ENCODE data around the gene OGDH.

The OGDH gene

DNA sequence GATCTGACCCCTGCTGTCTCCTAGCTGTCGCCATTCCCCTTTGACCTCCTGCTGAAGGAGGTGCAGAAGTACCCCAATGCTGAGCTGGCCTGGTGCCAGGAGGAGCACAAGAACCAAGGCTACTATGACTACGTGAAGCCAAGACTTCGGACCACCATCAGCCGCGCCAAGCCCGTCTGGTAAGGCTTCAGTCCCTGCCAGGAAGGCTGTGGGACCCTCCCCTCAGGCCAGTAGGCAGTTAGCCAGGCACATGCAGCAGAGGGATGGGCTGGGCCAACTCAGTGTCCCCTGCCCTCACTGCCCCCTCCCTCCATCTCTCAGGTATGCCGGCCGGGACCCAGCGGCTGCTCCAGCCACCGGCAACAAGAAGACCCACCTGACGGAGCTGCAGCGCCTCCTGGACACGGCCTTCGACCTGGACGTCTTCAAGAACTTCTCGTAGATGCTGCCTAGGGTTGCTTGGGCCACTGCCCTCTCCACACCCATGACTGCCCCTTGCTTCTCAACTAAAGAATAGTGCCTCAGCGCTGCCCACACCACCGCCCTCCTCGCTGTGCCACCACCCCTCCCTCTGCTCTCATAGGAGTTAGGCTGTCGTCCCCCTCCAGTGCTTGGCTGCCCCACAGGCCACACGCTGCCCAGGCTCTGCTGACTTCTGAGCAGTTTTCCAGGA lies 101.3 kb downstream of the OGDH start:
- Histone ChIP-seq H3K4me3 (ENCODE audit: severe bottlenecking) (no peak overlapping the region), H3K4me1 (ENCODE audit: insufficient read depth, poor library complexity, severe bottlenecking) (peaks cover 7% of the 10 kb centered on the region), H3K27me3 (ENCODE audit: insufficient read depth, poor library complexity, severe bottlenecking) (no peaks in the 10 kb centered on the region), H3K9me3 (ENCODE audit: severe bottlenecking) (no peaks in the 10 kb centered on the region), H3K27ac (ENCODE audit: poor library complexity, severe bottlenecking) (no peak overlapping the region), H3K36me3 (ENCODE audit: low read depth) (peaks cover 24% of the 10 kb centered on the region)
- TF ChIP-seq, protein P1, sequence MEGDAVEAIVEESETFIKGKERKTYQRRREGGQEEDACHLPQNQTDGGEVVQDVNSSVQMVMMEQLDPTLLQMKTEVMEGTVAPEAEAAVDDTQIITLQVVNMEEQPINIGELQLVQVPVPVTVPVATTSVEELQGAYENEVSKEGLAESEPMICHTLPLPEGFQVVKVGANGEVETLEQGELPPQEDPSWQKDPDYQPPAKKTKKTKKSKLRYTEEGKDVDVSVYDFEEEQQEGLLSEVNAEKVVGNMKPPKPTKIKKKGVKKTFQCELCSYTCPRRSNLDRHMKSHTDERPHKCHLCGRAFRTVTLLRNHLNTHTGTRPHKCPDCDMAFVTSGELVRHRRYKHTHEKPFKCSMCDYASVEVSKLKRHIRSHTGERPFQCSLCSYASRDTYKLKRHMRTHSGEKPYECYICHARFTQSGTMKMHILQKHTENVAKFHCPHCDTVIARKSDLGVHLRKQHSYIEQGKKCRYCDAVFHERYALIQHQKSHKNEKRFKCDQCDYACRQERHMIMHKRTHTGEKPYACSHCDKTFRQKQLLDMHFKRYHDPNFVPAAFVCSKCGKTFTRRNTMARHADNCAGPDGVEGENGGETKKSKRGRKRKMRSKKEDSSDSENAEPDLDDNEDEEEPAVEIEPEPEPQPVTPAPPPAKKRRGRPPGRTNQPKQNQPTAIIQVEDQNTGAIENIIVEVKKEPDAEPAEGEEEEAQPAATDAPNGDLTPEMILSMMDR (IDR thresholded peaks at IDR 0.05; ENCODE audit: poor library complexity, severe bottlenecking): no peak
- no peak for DNase-seq (ENCODE audit: low spot score)
- ATAC-seq (ENCODE audit: low read depth): no peak

DNA sequence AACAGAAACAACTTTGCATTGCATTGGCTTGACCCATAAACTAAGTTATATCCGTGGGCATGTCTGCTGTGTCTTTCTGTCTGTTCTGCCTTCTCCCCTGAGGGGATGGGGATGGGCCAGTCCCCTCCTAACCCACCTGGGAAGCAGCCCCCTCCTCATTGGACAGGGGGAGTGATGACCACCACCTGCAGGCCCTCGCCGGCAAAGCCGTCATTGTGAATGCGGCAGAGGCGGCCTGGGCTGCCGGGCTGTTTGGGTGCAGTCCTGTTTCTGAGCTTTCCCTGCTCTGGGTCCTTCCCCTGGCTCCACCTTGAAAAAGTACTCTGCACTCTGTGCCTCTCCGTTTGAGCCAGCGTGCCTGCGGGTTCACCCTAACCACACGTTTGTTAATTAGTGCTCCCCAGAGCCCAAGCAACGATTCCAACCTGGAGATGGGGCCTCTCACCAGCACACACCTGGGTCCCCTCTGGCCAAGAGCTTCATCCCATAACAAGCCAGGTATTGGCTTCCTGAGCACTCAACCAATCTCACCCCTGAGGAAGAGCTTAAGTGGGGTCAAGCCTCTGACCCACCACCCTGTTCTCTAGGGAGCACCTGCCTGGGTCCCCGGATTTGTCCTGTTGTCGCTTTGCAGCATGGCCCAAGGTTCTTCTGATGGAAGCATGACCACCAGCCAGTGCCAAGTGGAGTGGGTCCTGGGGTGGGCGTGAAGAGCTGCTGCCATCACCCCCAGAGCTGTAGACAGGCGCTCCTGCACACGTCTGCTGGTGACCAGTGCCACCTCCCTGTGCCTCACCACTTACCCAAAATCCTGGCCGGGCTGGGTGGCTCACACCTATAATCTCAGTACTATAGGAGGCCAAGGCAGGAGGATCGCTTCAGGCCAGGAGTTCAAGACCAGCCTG lies 102.8 kb downstream of the OGDH start:
- Histone ChIP-seq H3K27me3 (ENCODE audit: insufficient read depth, poor library complexity, severe bottlenecking) (no peaks in the 10 kb centered on the region), H3K27ac (ENCODE audit: poor library complexity, severe bottlenecking) (no peak overlapping the region), H3K4me1 (ENCODE audit: insufficient read depth, poor library complexity, severe bottlenecking) (peaks cover 7% of the 10 kb centered on the region), H3K4me3 (ENCODE audit: severe bottlenecking) (no peak overlapping the region), H3K9me3 (ENCODE audit: severe bottlenecking) (no peaks in the 10 kb centered on the region), H3K36me3 (ENCODE audit: low read depth) (peaks cover 10% of the 10 kb centered on the region)
- no peak for DNase-seq (ENCODE audit: low spot score)
- TF ChIP-seq, protein P1 (IDR thresholded peaks at IDR 0.05; ENCODE audit: poor library complexity, severe bottlenecking): no peak
- no peak for ATAC-seq (ENCODE audit: low read depth)

DNA sequence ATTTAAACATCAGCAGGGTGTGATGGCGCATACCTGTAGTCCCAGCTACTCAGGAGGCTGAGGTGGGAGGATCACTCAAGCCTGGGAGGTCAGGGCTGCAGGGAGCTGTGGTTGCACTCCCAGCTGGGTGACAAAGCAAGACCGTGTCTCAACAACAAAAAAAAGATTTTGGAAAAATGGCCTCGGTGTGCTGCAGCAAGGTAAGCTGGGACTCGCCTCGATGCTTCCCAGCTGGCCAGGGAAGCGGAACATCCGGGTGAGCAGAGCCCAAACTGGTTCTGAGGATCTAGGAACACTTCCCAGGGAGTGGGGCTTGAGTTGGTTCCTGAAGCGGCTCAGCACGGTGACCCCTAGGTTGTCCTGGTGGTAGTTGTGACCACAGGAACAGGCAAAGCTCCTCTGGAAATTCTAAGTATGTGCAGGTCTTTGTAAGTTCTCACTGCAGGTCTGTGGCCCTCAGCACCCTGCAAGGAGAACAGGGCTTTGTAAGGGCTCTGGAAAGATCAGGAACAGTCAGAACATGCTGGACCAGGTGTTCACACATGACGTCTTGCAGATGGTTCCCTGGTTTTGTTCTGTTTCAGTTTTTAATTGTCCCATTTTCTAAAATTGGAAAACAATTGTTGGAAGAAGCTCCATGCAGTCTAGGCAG lies 103.6 kb downstream of the OGDH start:
- TF ChIP-seq, protein P1 (IDR thresholded peaks at IDR 0.05; ENCODE audit: poor library complexity, severe bottlenecking): no peak
- no peak overlapping the region for H3K4me3 ChIP-seq (ENCODE audit: severe bottlenecking)
- peaks cover 10% of the 10 kb centered on the region for H3K36me3 ChIP-seq (ENCODE audit: low read depth)
- H3K9me3 ChIP-seq (ENCODE audit: severe bottlenecking): no peaks in the 10 kb centered on the region
- H3K27me3 ChIP-seq (ENCODE audit: insufficient read depth, poor library complexity, severe bottlenecking): no peaks in the 10 kb centered on the region
- DNase-seq (ENCODE audit: low spot score) (no peak), ATAC-seq (ENCODE audit: low read depth) (no peak)
- H3K27ac ChIP-seq (ENCODE audit: poor library complexity, severe bottlenecking): no peak overlapping the region
- peaks cover 7% of the 10 kb centered on the region for H3K4me1 ChIP-seq (ENCODE audit: insufficient read depth, poor library complexity, severe bottlenecking)

DNA sequence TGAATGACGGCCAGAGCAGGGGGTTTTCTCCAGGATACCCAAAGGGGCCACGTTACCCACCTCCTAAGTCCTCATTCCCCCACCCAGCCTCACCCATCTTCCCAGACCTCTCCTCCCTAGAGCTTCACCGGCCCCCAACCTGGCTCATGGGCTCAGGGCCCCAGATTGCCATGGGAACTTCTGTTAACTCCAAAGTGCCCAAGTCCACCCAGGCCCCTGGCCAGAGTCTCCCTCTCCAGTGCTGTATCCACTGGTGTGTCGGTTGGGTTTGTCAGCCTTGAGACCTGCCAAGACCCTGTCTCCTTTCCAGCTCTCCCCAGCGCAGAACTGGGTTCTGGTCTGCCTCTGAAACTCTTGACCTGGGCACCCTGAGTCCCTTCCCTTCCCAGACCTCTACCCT lies 105.1 kb downstream of the OGDH start:
- TF ChIP-seq, protein P1 (IDR thresholded peaks at IDR 0.05; ENCODE audit: poor library complexity, severe bottlenecking): no peak
- no peak for DNase-seq (ENCODE audit: low spot score)
- ATAC-seq (ENCODE audit: low read depth): no peak; the same call in 2 of the 3 replicates

More for the DNA sequence above, 105.1 kb downstream of the OGDH start:
- Histone ChIP-seq H3K4me3 (ENCODE audit: severe bottlenecking) (no peak overlapping the region), H3K9me3 (ENCODE audit: severe bottlenecking) (no peaks in the 10 kb centered on the region), H3K27ac (ENCODE audit: poor library complexity, severe bottlenecking) (no peak overlapping the region), H3K36me3 (ENCODE audit: low read depth) (peaks cover 3% of the 10 kb centered on the region), H3K27me3 (ENCODE audit: insufficient read depth, poor library complexity, severe bottlenecking) (no peaks in the 10 kb centered on the region), H3K4me1 (ENCODE audit: insufficient read depth, poor library complexity, severe bottlenecking) (peaks cover 7% of the 10 kb centered on the region)
